ENCODE measurements around the gene PARP15.

The PARP15 gene

GRCh38 chr3:122581622-122582021 lies 4.2 kb downstream of the PARP15 start:
- no peak for TF ChIP-seq JUND (IDR thresholded peaks at IDR 0.05; ENCODE audit: low read depth)
- DNase-seq (ENCODE audit: low read depth in 1 of 2, low spot score in 1 of 2) = no peak
- in situ Hi-C loops (cut with HindIII; ENCODE audit: low pct_unique_long_range_greater_than_20kb, low sequenced_read_pairs) = no loop called here

DNA sequence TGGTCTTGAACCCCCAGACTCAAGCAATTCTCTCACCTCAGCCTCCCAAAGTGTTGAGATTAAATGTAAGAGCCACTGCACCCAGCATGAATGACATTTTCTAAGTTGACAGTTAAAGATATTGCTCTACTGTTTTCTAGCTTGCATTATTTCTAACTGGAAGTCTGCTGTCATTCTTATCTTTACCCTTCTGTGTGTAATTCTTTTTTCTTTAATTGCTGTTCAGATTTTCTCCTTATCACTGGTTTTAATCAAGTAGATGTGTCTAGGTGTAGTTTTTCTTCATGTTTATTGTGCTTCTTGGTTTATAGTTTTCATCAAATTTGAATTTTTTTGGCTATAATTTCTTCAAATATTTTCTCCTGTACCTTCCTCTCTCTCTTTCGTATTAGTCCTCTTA lies 4.9 kb downstream of the PARP15 start:
- DNase-seq (ENCODE audit: low read depth in 1 of 2, low spot score in 1 of 2) = no peak
- TF ChIP-seq JUND (IDR thresholded peaks at IDR 0.05; ENCODE audit: low read depth) = no peak
- in situ Hi-C loops (cut with HindIII; ENCODE audit: low pct_unique_long_range_greater_than_20kb, low sequenced_read_pairs) = no loop called here

DNA sequence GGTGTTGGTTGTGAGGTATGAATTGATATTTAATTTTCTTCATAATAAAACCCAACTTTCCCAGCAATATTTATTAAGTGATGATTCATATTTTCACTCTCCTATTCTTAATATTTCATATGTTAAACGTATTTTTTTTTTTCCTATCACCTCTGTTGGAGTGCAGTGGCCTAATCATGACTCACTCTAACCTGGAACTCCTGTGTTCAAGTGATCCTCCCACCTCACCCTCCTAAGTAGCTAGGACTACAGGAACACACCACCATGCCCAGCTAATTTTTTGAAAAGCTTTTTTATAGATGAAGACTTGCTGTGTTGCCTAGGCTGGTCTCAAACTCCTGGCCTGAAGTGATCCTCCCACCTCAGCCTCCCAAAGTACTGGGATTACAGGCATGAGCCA lies 8.6 kb downstream of the PARP15 start:
- TF ChIP-seq JUND (IDR thresholded peaks at IDR 0.05; ENCODE audit: low read depth) = no peak
- no peak for DNase-seq (ENCODE audit: low read depth in 1 of 2, low spot score in 1 of 2)
- in situ Hi-C loops (cut with HindIII; ENCODE audit: low pct_unique_long_range_greater_than_20kb, low sequenced_read_pairs) = no loop called here

DNA sequence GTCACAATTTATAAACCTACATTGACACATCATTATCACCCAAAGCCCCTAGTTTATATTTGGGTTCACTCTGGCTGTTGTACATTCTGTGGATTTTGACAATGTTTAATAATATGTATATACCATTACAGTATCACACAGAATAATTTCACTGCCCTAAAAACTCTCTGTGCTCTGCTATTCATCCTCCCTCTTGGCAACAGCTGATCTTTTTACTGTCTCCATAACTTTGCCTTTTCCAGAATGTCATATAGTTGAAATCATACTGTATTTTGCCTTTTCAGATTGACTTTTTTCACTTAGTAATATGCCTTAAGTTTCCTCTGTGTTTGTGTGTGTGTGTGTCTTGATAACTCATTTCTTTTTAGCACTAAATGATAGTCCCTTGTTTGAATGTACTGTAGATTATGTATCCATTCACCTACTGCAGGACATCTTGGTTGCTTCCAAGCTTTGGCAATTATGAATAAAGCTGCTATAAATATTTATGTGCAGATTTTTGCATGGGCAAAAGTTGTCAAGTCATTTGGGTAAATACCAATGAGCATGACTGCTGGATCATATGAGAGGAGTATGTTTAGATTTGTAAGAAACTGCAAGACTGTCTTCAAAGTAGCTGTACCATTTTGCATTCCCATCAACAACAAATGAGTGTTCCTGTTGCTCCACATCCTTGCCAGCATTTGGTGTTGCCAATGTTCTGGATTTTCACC lies 9.5 kb downstream of the PARP15 start:
- in situ Hi-C loops (cut with HindIII; ENCODE audit: low pct_unique_long_range_greater_than_20kb, low sequenced_read_pairs) = no loop called here
- TF ChIP-seq JUND (IDR thresholded peaks at IDR 0.05; ENCODE audit: low read depth) = no peak
- DNase-seq (ENCODE audit: low read depth in 1 of 2, low spot score in 1 of 2) = no peak

GRCh38 chr3:122587572-122587971 lies 10.1 kb downstream of the PARP15 start:
- DNase-seq (ENCODE audit: low read depth in 1 of 2, low spot score in 1 of 2) = no peak
- in situ Hi-C loops (cut with HindIII; ENCODE audit: low pct_unique_long_range_greater_than_20kb, low sequenced_read_pairs) = no loop called here
- no peak for TF ChIP-seq JUND (IDR thresholded peaks at IDR 0.05; ENCODE audit: low read depth)

- no peak for DNase-seq (ENCODE audit: low read depth in 1 of 2, low spot score in 1 of 2)
- in situ Hi-C loops (cut with HindIII; ENCODE audit: low pct_unique_long_range_greater_than_20kb, low sequenced_read_pairs) = no loop called here
- no peak for TF ChIP-seq JUND (IDR thresholded peaks at IDR 0.05; ENCODE audit: low read depth)
Observed at GRCh38 chr3:122589297-122589696, 11.8 kb downstream of the PARP15 start.

- no peak for TF ChIP-seq JUND (IDR thresholded peaks at IDR 0.05; ENCODE audit: low read depth)
- in situ Hi-C loops (cut with HindIII; ENCODE audit: low pct_unique_long_range_greater_than_20kb, low sequenced_read_pairs) = no loop called here
- DNase-seq (ENCODE audit: low read depth in 1 of 2, low spot score in 1 of 2) = no peak
Observed at GRCh38 chr3:122590610-122591009, 13.2 kb downstream of the PARP15 start.

DNA sequence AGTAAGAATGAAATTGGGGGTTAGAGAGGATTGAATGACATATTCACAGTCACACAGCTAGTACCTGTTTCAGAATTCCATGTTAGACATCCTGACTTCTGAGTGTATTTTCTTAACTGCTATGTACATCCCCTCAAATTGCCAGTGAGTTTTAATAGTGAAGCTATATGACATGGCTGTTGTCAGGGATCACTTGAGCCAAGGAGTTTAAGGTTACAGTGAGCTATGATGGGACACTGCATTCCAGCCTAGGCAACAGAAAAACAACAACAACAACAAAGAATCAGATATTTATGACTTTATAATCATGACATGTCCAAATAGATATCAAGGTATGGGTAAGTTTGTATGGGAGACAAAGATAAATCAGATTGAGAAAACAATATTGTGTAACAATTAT lies 16.6 kb downstream of the PARP15 start:
- in situ Hi-C loops (cut with HindIII; ENCODE audit: low pct_unique_long_range_greater_than_20kb, low sequenced_read_pairs) = no loop called here
- DNase-seq (ENCODE audit: low read depth in 1 of 2, low spot score in 1 of 2) = no peak
- TF ChIP-seq JUND (IDR thresholded peaks at IDR 0.05; ENCODE audit: low read depth) = no peak

GRCh38 chr3:122598151-122598550 lies 20.7 kb downstream of the PARP15 start:
- no peak for DNase-seq (ENCODE audit: low read depth in 1 of 2, low spot score in 1 of 2)
- in situ Hi-C loops (cut with HindIII; ENCODE audit: low pct_unique_long_range_greater_than_20kb, low sequenced_read_pairs) = no loop called here
- no peak for TF ChIP-seq JUND (IDR thresholded peaks at IDR 0.05; ENCODE audit: low read depth)

DNA sequence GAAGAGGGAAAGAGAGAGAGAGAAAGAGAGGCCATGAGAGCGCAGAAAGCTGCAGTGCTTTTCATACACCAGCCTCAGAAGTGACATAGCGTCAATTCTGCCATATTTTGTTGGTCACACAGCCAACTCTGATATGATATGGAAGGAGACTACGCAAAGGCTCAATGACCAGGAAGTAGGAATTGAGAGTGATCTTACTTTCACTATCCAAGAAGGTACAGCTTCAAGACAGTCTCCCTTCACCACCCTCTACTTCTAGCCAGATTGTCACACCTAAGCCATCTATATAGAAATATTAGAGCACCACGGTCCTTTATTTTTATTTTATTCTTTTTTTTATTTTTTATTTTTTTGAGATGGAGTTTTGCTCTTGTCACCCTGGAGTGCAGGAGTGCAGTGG lies 21.1 kb downstream of the PARP15 start:
- TF ChIP-seq JUND (IDR thresholded peaks at IDR 0.05; ENCODE audit: low read depth) = no peak
- in situ Hi-C loops (cut with HindIII; ENCODE audit: low pct_unique_long_range_greater_than_20kb, low sequenced_read_pairs) = no loop called here
- DNase-seq (ENCODE audit: low read depth in 1 of 2, low spot score in 1 of 2) = no peak

DNA sequence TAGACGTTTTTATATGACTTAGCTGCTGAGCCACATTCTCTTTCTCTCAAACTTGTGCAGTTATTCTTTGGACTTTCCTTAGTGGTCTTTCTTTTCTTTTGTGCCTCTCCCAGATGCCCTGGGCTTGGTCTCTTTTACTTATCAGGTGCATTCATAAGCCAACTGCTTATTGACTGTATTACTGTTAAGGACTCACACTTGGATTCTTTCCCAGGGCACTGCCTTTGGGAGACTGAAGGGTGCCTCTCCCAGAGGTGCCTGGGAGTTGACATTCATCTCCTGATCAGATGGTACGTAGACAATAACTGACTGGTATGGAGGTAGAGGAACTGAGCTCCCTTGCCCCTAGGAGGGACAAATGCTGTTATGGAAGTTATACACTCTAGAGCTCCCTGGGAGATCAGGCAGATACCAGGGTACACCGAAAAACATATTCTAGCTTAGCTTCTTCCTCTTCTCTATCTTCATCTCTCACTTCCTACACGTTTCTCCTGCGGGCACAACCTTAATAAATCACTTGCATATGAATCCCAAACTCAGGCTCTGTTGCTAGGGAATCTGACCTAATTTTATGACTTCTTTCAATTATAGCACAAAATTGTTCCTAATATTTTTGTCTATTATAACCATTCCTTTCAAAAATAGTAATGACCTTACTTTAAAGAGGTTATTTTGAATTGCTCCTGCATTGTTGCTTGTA lies 24.7 kb downstream of the PARP15 start:
- no peak for TF ChIP-seq JUND (IDR thresholded peaks at IDR 0.05; ENCODE audit: low read depth)
- in situ Hi-C loops (cut with HindIII; ENCODE audit: low pct_unique_long_range_greater_than_20kb, low sequenced_read_pairs) = no loop called here
- DNase-seq (ENCODE audit: low read depth in 1 of 2, low spot score in 1 of 2) = no peak

GRCh38 chr3:122603056-122603455 lies 25.6 kb downstream of the PARP15 start:
- in situ Hi-C loops (cut with HindIII; ENCODE audit: low pct_unique_long_range_greater_than_20kb, low sequenced_read_pairs) = no loop called here
- DNase-seq (ENCODE audit: low read depth in 1 of 2, low spot score in 1 of 2) = no peak
- TF ChIP-seq JUND (IDR thresholded peaks at IDR 0.05; ENCODE audit: low read depth) = no peak

DNA sequence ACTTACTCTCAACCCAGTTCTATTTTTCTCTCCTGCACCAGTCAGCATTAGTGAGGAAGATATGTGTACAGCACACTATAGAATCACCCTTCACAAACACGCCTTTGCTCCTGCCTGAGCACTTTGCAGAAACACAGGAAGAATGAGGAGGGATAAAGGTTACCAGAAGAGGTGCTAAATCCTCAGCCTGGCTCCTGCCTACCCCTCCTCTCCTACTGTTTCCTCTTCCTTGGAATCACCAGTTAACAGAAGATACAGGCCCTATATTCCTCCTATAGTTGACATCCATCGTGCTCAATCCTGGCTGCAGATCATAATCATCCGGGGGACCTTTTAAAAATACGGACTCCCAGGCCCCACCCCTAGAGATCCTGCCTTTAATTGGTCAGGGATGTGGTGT lies 28.9 kb downstream of the PARP15 start:
- no peak for DNase-seq (ENCODE audit: low read depth in 1 of 2, low spot score in 1 of 2)
- TF ChIP-seq JUND (IDR thresholded peaks at IDR 0.05; ENCODE audit: low read depth) = no peak
- in situ Hi-C loops (cut with HindIII; ENCODE audit: low pct_unique_long_range_greater_than_20kb, low sequenced_read_pairs) = no loop called here

GRCh38 chr3:122608916-122609315 lies 31.5 kb downstream of the PARP15 start:
- DNase-seq (ENCODE audit: low read depth in 1 of 2, low spot score in 1 of 2) = no peak
- in situ Hi-C loops (cut with HindIII; ENCODE audit: low pct_unique_long_range_greater_than_20kb, low sequenced_read_pairs) = no loop called here
- no peak for TF ChIP-seq JUND (IDR thresholded peaks at IDR 0.05; ENCODE audit: low read depth)

Measured in T47D (cell line).